A549 (cell line): ENCODE measurements around the gene ZHX3.

ENCODE experiments used
- POLR2A ChIP-seq: IDR thresholded peaks from 2 replicates; pipeline ENCODE4 v1.6.1; 2012; ENCODE audit warnings: mild to moderate bottlenecking, low read length
- TF ChIP-seq, protein P1 (sequence below): fragments of >200 bp; sonication (Bioruptor Twin); formaldehyde crosslinking; IDR thresholded peaks from 3 replicates; pipeline ENCODE4 v1.5.1; 2016

GRCh38 chr20:41231136-41231535 is 86.4 kb downstream of the ZHX3 start:
- TF ChIP-seq, protein P1, sequence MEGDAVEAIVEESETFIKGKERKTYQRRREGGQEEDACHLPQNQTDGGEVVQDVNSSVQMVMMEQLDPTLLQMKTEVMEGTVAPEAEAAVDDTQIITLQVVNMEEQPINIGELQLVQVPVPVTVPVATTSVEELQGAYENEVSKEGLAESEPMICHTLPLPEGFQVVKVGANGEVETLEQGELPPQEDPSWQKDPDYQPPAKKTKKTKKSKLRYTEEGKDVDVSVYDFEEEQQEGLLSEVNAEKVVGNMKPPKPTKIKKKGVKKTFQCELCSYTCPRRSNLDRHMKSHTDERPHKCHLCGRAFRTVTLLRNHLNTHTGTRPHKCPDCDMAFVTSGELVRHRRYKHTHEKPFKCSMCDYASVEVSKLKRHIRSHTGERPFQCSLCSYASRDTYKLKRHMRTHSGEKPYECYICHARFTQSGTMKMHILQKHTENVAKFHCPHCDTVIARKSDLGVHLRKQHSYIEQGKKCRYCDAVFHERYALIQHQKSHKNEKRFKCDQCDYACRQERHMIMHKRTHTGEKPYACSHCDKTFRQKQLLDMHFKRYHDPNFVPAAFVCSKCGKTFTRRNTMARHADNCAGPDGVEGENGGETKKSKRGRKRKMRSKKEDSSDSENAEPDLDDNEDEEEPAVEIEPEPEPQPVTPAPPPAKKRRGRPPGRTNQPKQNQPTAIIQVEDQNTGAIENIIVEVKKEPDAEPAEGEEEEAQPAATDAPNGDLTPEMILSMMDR: no peak
- TF ChIP-seq POLR2A: no peak
